SU-DHL-6 (cell line): ENCODE measurements around the gene ALPK3.

Experiments
- CTCF ChIP-seq: fragments of 200-600 bp; sonication (generic); IDR thresholded peaks from one replicate; pipeline ENCODE4 v1.5.1; 2017; ENCODE audit warnings: antibody characterized with exemption, mild to moderate bottlenecking, low read length, moderate library complexity; ENCODE audit not compliant: insufficient read depth, poor library complexity, severe bottlenecking
- EZH2phosphoT487 ChIP-seq: fragments of 200-600 bp; sonication (generic), shearing (Covaris generic); conservative IDR thresholded peaks from 2 replicates; pipeline ENCODE4 v1.6.1; 2018; ENCODE audit warnings: mild to moderate bottlenecking, antibody characterized with exemption, low read length, moderate library complexity, mixed read lengths

- no peak for TF ChIP-seq CTCF
- no peak for TF ChIP-seq EZH2phosphoT487
Measured at GRCh38 chr15:84816694-84817465, at the start of gene ALPK3.
